H1 (cell line): ENCODE results near the gene TLR10. TPM values are rescaled to one million over a fixed set of nuclear protein-coding genes. Genes with fewer than 3 reads are reported as not detected.

Source experiments
- CTCF ChIA-PET: fragments of 300-600 bp; sonication (Branson Sonifier 250); formaldehyde crosslinking; loops from one replicate; lab custom pipeline; 2021; ENCODE audit not compliant: partially characterized antibody; lab: Charles Lee
- POLR2A ChIA-PET: fragments of 300-600 bp; sonication (Branson Sonifier 250); formaldehyde crosslinking; loops from one replicate; lab custom pipeline; 2021; ENCODE audit warnings: inconsistent platforms; ENCODE audit not compliant: partially characterized antibody; lab: Charles Lee
- DNase-seq, 2 experiments: peaks; one replicate each; pipeline versions ENCODE4 v3.0.0 to v3.0.0-alpha.2; 2010 to 2022; ENCODE audit warnings: low spot score in 2 of 2, low read depth in 1 of 2, mixed read lengths in 1 of 2
- FAIRE-seq: peaks from 2 replicates; lab custom pipeline; 2011; peaks lifted over from hg19 to GRCh38; lab: Jason Lieb, UNC
- H2AFZ ChIP-seq: 2 replicates; pipeline ENCODE4 v1.8.1; 2012; ENCODE audit warnings: low read length, inconsistent platforms
- H2AK5ac ChIP-seq: 2 replicates; pipeline ENCODE4 v1.6.1; 2013; ENCODE audit warnings: low read depth, low read length
- H2BK120ac ChIP-seq: replicated peaks from 2 replicates; pipeline ENCODE3; 2013; ENCODE audit warnings: low read depth, low read length, inconsistent platforms
- H2BK12ac ChIP-seq: 2 replicates; pipeline ENCODE4 v1.6.1; 2013; ENCODE audit warnings: low read depth, low read length
- H2BK15ac ChIP-seq: 2 replicates; pipeline ENCODE4 v1.6.1; 2013; ENCODE audit warnings: low read length
- H2BK20ac ChIP-seq: 2 replicates; pipeline ENCODE4 v1.6.1; 2013; ENCODE audit warnings: low read length
- H2BK5ac ChIP-seq: 2 replicates; pipeline ENCODE4 v1.6.1; 2013; ENCODE audit warnings: low read depth, low read length
- H3K14ac ChIP-seq: 2 replicates; pipeline ENCODE4 v1.6.1; 2013; ENCODE audit warnings: inconsistent platforms; ENCODE audit not compliant: insufficient read length
- H3K18ac ChIP-seq: 2 replicates; pipeline ENCODE4 v1.6.1; 2013; ENCODE audit warnings: low read length; ENCODE audit errors: extremely low read depth
- H3K23ac ChIP-seq: 2 replicates; pipeline ENCODE4 v1.6.1; 2013; ENCODE audit warnings: inconsistent platforms; ENCODE audit not compliant: insufficient read length
- H3K23me2 ChIP-seq: 2 replicates; pipeline ENCODE4 v1.6.1; 2013; ENCODE audit warnings: low read depth, low read length
- H3K27ac ChIP-seq: 2 replicates; pipeline ENCODE4 v1.6.1; 2011; ENCODE audit warnings: low read depth, low read length, inconsistent platforms
- H3K27me3 ChIP-seq, 4 experiments: replicated peaks in 1 of 4; 1 replicate in 1 of 4; 2 replicates in 3 of 4; pipeline versions ENCODE4 v1.6.1 to v1.8.1; 2011 to 2013; ENCODE audit warnings: low read length in 3 of 4, mild to moderate bottlenecking in 3 of 4, inconsistent platforms in 2 of 4, mixed read lengths in 2 of 4, moderate library complexity in 1 of 4; ENCODE audit not compliant: control insufficient read depth in 3 of 4, insufficient read depth in 3 of 4; ENCODE audit errors: extremely low read depth in 1 of 4
- H3K36me3 ChIP-seq, 4 experiments: 2 replicates each; pipeline versions ENCODE4 v1.6.1 to v1.8.1; 2011 to 2013; ENCODE audit warnings: mild to moderate bottlenecking in 4 of 4, low read length in 3 of 4, moderate library complexity in 2 of 4, control low read depth in 1 of 4, inconsistent platforms in 1 of 4; ENCODE audit not compliant: insufficient read depth in 4 of 4, control insufficient read depth in 2 of 4
- H3K4ac ChIP-seq: replicated peaks from 2 replicates; pipeline ENCODE3; 2013; ENCODE audit warnings: low read length, low read depth, mixed read lengths, inconsistent platforms; ENCODE audit not compliant: insufficient read length
- H3K4me1 ChIP-seq, 4 experiments: replicated peaks in 1 of 4; 1 replicate in 1 of 4; 2 replicates in 3 of 4; pipeline versions ENCODE4 v1.6.1 to v1.8.1; 2011 to 2013; ENCODE audit warnings: low read length in 3 of 4, inconsistent platforms in 2 of 4, mixed read lengths in 1 of 4; ENCODE audit not compliant: insufficient read depth in 4 of 4, control insufficient read depth in 3 of 4
- H3K4me2 ChIP-seq, 2 experiments: 2 replicates each; pipeline versions ENCODE4 v1.6.1 to v1.8.1; 2011 to 2013; ENCODE audit warnings: low read depth in 2 of 2, low read length in 2 of 2, control low read depth in 1 of 2, inconsistent platforms in 1 of 2, mild to moderate bottlenecking in 1 of 2; ENCODE audit not compliant: insufficient read depth in 1 of 2
- H3K4me3 ChIP-seq, 4 experiments: fragments of 200-600, 300-600 bp in 1 of 4; sonication (generic), shearing (Covaris generic), sonication (Bioruptor Twin) in 1 of 4; 2 replicates each; pipeline versions ENCODE4 v1.5.1 to v1.8.1; 2011 to 2016; ENCODE audit warnings: low read length in 4 of 4, low read depth in 3 of 4, control low read depth in 2 of 4, inconsistent platforms in 2 of 4, mild to moderate bottlenecking in 2 of 4, mixed read lengths in 1 of 4, moderate library complexity in 1 of 4; ENCODE audit not compliant: insufficient read depth in 2 of 4; ENCODE audit errors: extremely low read depth in 1 of 4
- H3K56ac ChIP-seq: replicated peaks from 2 replicates; pipeline ENCODE3; 2013; ENCODE audit warnings: low read depth, mild to moderate bottlenecking, mixed read lengths, low read length, inconsistent platforms; ENCODE audit not compliant: insufficient read length
- H3K79me1 ChIP-seq: 2 replicates; pipeline ENCODE4 v1.6.1; 2013; ENCODE audit warnings: low read depth, low read length, control low read depth
- H3K79me2 ChIP-seq, 2 experiments: 2 replicates each; pipeline versions ENCODE4 v1.6.1 to v1.8.1; 2012 to 2013; ENCODE audit warnings: low read length in 2 of 2, mild to moderate bottlenecking in 2 of 2, inconsistent platforms in 1 of 2; ENCODE audit not compliant: insufficient read depth in 2 of 2, control insufficient read depth in 1 of 2
- H3K9ac ChIP-seq, 4 experiments: replicated peaks in 1 of 4; 1 replicate in 1 of 4; 2 replicates in 3 of 4; pipeline versions ENCODE4 v1.6.1 to v1.8.1; 2011 to 2013; ENCODE audit warnings: low read depth in 3 of 4, low read length in 3 of 4, control low read depth in 2 of 4, mild to moderate bottlenecking in 2 of 4, moderate library complexity in 2 of 4, inconsistent platforms in 1 of 4; ENCODE audit errors: extremely low read depth in 1 of 4
- H3K9me3 ChIP-seq, 2 experiments: 2 replicates each; pipeline versions ENCODE4 v1.6.1 to v1.8.1; 2012 to 2013; ENCODE audit warnings: mild to moderate bottlenecking in 2 of 2, moderate library complexity in 2 of 2, control low read depth in 1 of 2, inconsistent platforms in 1 of 2, low read depth in 1 of 2, low read length in 1 of 2, mixed read lengths in 1 of 2; ENCODE audit not compliant: insufficient read depth in 2 of 2
- H4K20me1 ChIP-seq, 2 experiments: replicated peaks in 1 of 2; 2 replicates each; pipeline versions ENCODE3 to v1.8.1; 2011 to 2013; ENCODE audit warnings: inconsistent platforms in 2 of 2, low read length in 2 of 2, mild to moderate bottlenecking in 1 of 2; ENCODE audit not compliant: insufficient read depth in 2 of 2, control insufficient read depth in 1 of 2
- H4K5ac ChIP-seq: 2 replicates; pipeline ENCODE4 v1.6.1; 2013; ENCODE audit warnings: low read length, low read depth, mixed read lengths, inconsistent platforms; ENCODE audit not compliant: insufficient read length
- H4K8ac ChIP-seq: 2 replicates; pipeline ENCODE4 v1.8.0; 2013; ENCODE audit warnings: mild to moderate bottlenecking, moderate library complexity, low read length, inconsistent platforms; ENCODE audit not compliant: insufficient read depth; ENCODE audit errors: extremely low read depth
- H4K91ac ChIP-seq: replicated peaks from 2 replicates; pipeline ENCODE3; 2013; ENCODE audit warnings: low read length, mixed read lengths, inconsistent platforms; ENCODE audit not compliant: insufficient read length
- CTCF ChIP-seq, 3 experiments: IDR thresholded peaks; 1 replicate in 2 of 3; 2 replicates in 1 of 3; pipeline versions ENCODE4 v1.5.1 to v1.6.1; 2011; ENCODE audit warnings: low read length in 3 of 3, mild to moderate bottlenecking in 3 of 3, inconsistent platforms in 2 of 3, low read depth in 1 of 3, moderate library complexity in 1 of 3; ENCODE audit not compliant: insufficient read depth in 1 of 3; ENCODE audit errors: control extremely low read depth in 1 of 3
- EP300 ChIP-seq, 2 experiments: IDR thresholded peaks; 1 replicate in 1 of 2; 2 replicates in 1 of 2; pipeline ENCODE4 v1.6.1; 2011 to 2012; ENCODE audit warnings: low read depth in 2 of 2, low read length in 2 of 2, mild to moderate bottlenecking in 2 of 2, borderline replicate concordance in 1 of 2, inconsistent platforms in 1 of 2, moderate library complexity in 1 of 2
- EZH2 ChIP-seq: fragments of 200-600 bp; sonication (generic); IDR thresholded peaks from 2 replicates; pipeline ENCODE4 v1.7.1; 2012; ENCODE audit warnings: low read depth, mild to moderate bottlenecking, moderate library complexity, low read length, inconsistent platforms; ENCODE audit not compliant: severe bottlenecking
- RBBP5 ChIP-seq: IDR thresholded peaks from 2 replicates; pipeline ENCODE4 v1.7.1; 2012; ENCODE audit warnings: low read depth, mild to moderate bottlenecking, inconsistent platforms, low read length, moderate library complexity, borderline replicate concordance
- SIRT6 ChIP-seq: IDR thresholded peaks from one replicate; pipeline ENCODE4 v1.7.1; 2012; ENCODE audit warnings: low read length, inconsistent platforms
- SIX5 ChIP-seq: IDR thresholded peaks from 2 replicates; pipeline ENCODE4 v1.6.1; 2011; ENCODE audit warnings: mild to moderate bottlenecking, low read depth, low read length
- TAF1 ChIP-seq: IDR thresholded peaks from 2 replicates; pipeline ENCODE4 v1.6.1; 2011; ENCODE audit warnings: mild to moderate bottlenecking, low read depth, low read length
- WGBS, 2 experiments: shearing (Covaris generic) in 1 of 2; methylation state at CpG; one replicate each; pipeline versions ENCODE4 v1.1.6 to v1.1.7; 2013 to 2015; ENCODE audit warnings: low lambda C conversion rate in 2 of 2, mixed read lengths in 2 of 2, inconsistent platforms in 1 of 2, low coverage in 1 of 2, missing lambda C conversion rate in 1 of 2; ENCODE audit not compliant: insufficient replicate concordance in 2 of 2, insufficient coverage in 1 of 2, insufficient read length in 1 of 2; ENCODE audit errors: extremely low coverage in 1 of 2, missing lambda C conversion rate in 1 of 2; 5-methylcytosine and 5-hydroxymethylcytosine counted together
- polyA plus RNA-seq, 7 experiments: library from polyadenylated mRNA; depleted of rRNA in 3 of 7; stranded (reverse) in 5 of 7; unstranded in 2 of 7; fragments of >200 nt in 5 of 7; fragments of 200-250 nt in 2 of 7; gene quantifications; 1 replicate in 5 of 7; 2 replicates in 1 of 7; 4 replicates in 1 of 7; pipeline versions ENCODE4 v1.2.1 to v1.2.3, GENCODE V29; 2011 to 2013; ENCODE audit warnings: missing spikeins in 2 of 7, mixed read lengths in 2 of 7
- total RNA-seq: library from RNA; stranded (reverse); fragmentation: NEBNext Ultra II Directional; extraction: Animal tissue kit (Norgen Biotek cat#: 25700); gene quantifications from 2 replicates; pipeline ENCODE4 v1.2.1, GENCODE V29; 2021

The TLR10 gene
- total and polyA plus RNA-seq, 2 of the 8 experiments (the other 6 are each of a cell fraction or from before 2014, with no cell fraction given), result not detected

GRCh38 chr4:38785041-38785790, 2.4 kb upstream of the TLR10 start:
- FAIRE-seq, result no peak
- Histone ChIP-seq H4K8ac (no peak overlapping the region), H4K20me1 (peaks cover 0 to 2% of the 10 kb centered on the region in 2 experiments), H4K91ac (no peak overlapping the region), H2BK5ac (no peak overlapping the region), H2BK20ac (no peak overlapping the region), H3K4me1 (no peaks in the 10 kb centered on the region), H2AK5ac (no peak overlapping the region), H3K23ac (no peak overlapping the region), H3K9me3 (no peaks in the 10 kb centered on the region), H3K18ac (no peak overlapping the region), H3K14ac (no peak overlapping the region), H3K36me3 (no peaks in the 10 kb centered on the region), H2BK12ac (no peak overlapping the region), H3K79me2 (no peaks in the 10 kb centered on the region), H2BK120ac (no peak overlapping the region), H3K27ac (no peak overlapping the region), H3K23me2 (peaks cover 2% of the 10 kb centered on the region; the same call in 1 of the 2 replicates), H3K9ac (no peak overlapping the region), H3K56ac (no peak overlapping the region), H3K79me1 (no peaks in the 10 kb centered on the region), H2BK15ac (no peak overlapping the region), H3K4me3 (no peak overlapping the region), H3K4ac (no peak overlapping the region), H2AFZ (no peak overlapping the region), H3K4me2 (no peak overlapping the region), H4K5ac (no peak overlapping the region), H3K27me3 (no peaks in the 10 kb centered on the region)
- ChIA-PET POLR2A (no interaction called here), CTCF (interaction anchor here (0.9 to 8.5 kb wide), 6 partner anchors 15 to 108 kb away, joined by 3 to 136 read pairs (median 4); no protein-coding TSS in a partner anchor)
- 83% methylated on average over 6 of the region's 6 CpGs; no CpG with 5 or more reads in 1 of the 2 experiments for WGBS, 2 experiments
- DNase-seq, result no peak
- TF ChIP-seq RBBP5 (no peak), EP300 (IDR thresholded peaks at IDR 0.05; ENCODE audit: borderline replicate concordance in 1 of 2, low read depth in 2 of 2, low read length in 2 of 2) (no peak), CTCF (IDR thresholded peaks at IDR 0.05; ENCODE audit: control extremely low read depth in 1 of 3, insufficient read depth in 1 of 3, low read depth in 1 of 3, low read length in 3 of 3) (no peak), SIRT6 (no peak), TAF1 (no peak), SIX5 (no peak), EZH2 (no peak)
